K562 (cell line): Measurements from ENCODE around the gene CEACAM18. TPM values are rescaled to one million over a fixed set of nuclear protein-coding genes. Genes with fewer than 3 reads are reported as not detected.

ENCODE experiments used
- AFF4 ChIP-seq: sonication (generic); formaldehyde crosslinking; IDR thresholded peaks from 2 replicates; pipeline ENCODE4 v1.8.0; 2023; ENCODE audit warnings: mild to moderate bottlenecking, missing genetic modification reagents
- BRCA1 ChIP-seq, 2 experiments: fragments of 450-650 bp in 1 of 2; sonication (generic) in 1 of 2; formaldehyde crosslinking in 1 of 2; IDR thresholded peaks; 2 replicates each; pipeline versions ENCODE4 v1.5.0 to v1.6.1; 2017 to 2020; ENCODE audit warnings: mild to moderate bottlenecking in 1 of 2, missing genetic modification reagents in 1 of 2
- CEBPG ChIP-seq, 3 experiments: fragments of 200-800 bp in 1 of 3; sonication (Bioruptor generic) in 1 of 3; sonication (generic) in 1 of 3; formaldehyde crosslinking in 1 of 3; IDR thresholded peaks in 2 of 3; conservative IDR thresholded peaks in 1 of 3; 2 replicates each; pipeline versions ENCODE4 v1.6.1 to v1.8.0; 2016 to 2022; ENCODE audit warnings: missing compliant biosample characterization in 2 of 3, missing genetic modification characterization in 2 of 3, mild to moderate bottlenecking in 1 of 3, missing genetic modification reagents in 1 of 3
- CXXC5 ChIP-seq: fragments of 250-450 bp; sonication (Bioruptor Pico); IDR thresholded peaks from 2 replicates; pipeline ENCODE4 v1.8.0; 2022; ENCODE audit warnings: inconsistent platforms, mild to moderate bottlenecking, moderate library complexity
- E2F4 ChIP-seq: sonication (generic); formaldehyde crosslinking; IDR thresholded peaks from 2 replicates; pipeline ENCODE4 v1.8.0; 2022; ENCODE audit warnings: mild to moderate bottlenecking, low read depth, missing genetic modification reagents
- ESRRA ChIP-seq: fragments of 450-650 bp; IDR thresholded peaks from 2 replicates; pipeline ENCODE4 v1.6.1; 2014; ENCODE audit warnings: low read depth, mild to moderate bottlenecking, moderate library complexity, borderline replicate concordance
- ETV5 ChIP-seq: sonication (generic); formaldehyde crosslinking; IDR thresholded peaks from 2 replicates; pipeline ENCODE4 v1.4.0; 2020; ENCODE audit warnings: low read depth, mild to moderate bottlenecking, missing genetic modification reagents
- KHSRP ChIP-seq: fragments of 450-650 bp; IDR thresholded peaks from 2 replicates; pipeline ENCODE4 v1.6.1; 2017
- RFX5 ChIP-seq: IDR thresholded peaks from 2 replicates; pipeline ENCODE4 v1.6.1; 2011; ENCODE audit warnings: low read depth, mild to moderate bottlenecking, improper control_type of control experiment, low read length
- TBP ChIP-seq: optimal IDR thresholded peaks from 2 replicates; pipeline ENCODE3; 2011; ENCODE audit warnings: low read depth, low read length, improper control_type of control experiment
- TCF7L2 ChIP-seq: fragments of 150-350 bp; IDR thresholded peaks from 2 replicates; pipeline ENCODE4 v1.6.1; 2016; ENCODE audit warnings: low read depth, mild to moderate bottlenecking, low read length, moderate library complexity
- UBTF ChIP-seq, 2 experiments: IDR thresholded peaks; 2 replicates each; pipeline ENCODE4 v1.6.1; 2012; ENCODE audit warnings: improper control_type of control experiment in 2 of 2, low read depth in 2 of 2, low read length in 2 of 2, borderline replicate concordance in 1 of 2
- ZBTB1 ChIP-seq: sonication (generic); formaldehyde crosslinking; IDR thresholded peaks from 2 replicates; pipeline ENCODE4 v1.8.1; 2023; ENCODE audit warnings: missing genetic modification reagents, low read depth, mild to moderate bottlenecking, borderline replicate concordance
- ZNF23 ChIP-seq: fragments of 250-450 bp; sonication (Bioruptor Pico); IDR thresholded peaks from 2 replicates; pipeline ENCODE4 v1.4.0; 2020; ENCODE audit warnings: mild to moderate bottlenecking
- ZNF639 ChIP-seq, 2 experiments: fragments of 200-800 bp in 1 of 2; sonication (Bioruptor generic) in 1 of 2; sonication (generic) in 1 of 2; formaldehyde crosslinking in 1 of 2; IDR thresholded peaks in 1 of 2; conservative IDR thresholded peaks in 1 of 2; 2 replicates each; pipeline versions ENCODE4 v1.5.0 to v1.6.1; 2016 to 2020; ENCODE audit warnings: missing compliant biosample characterization in 1 of 2, missing genetic modification characterization in 1 of 2, missing genetic modification reagents in 1 of 2
- polyA plus RNA-seq, 8 experiments: library from polyadenylated mRNA; depleted of rRNA in 4 of 8; stranded (reverse) in 5 of 8; unstranded in 3 of 8; fragments of >200 nt; fragmentation: Nextera tagmentation in 2 of 8; fragmentation: Illumina TruSeq in 1 of 8; extraction: Ambion mirVana in 2 of 8; extraction: Trizol in 1 of 8; gene quantifications; 2 replicates each; pipeline versions ENCODE4 v1.2.1 to v1.2.3, GENCODE V29; 2011 to 2014; ENCODE audit warnings: inconsistent platforms in 1 of 8, missing spikeins in 1 of 8
- total RNA-seq, 7 experiments: library from RNA; depleted of rRNA in 6 of 7; stranded (reverse); fragments of >200 nt in 6 of 7; fragmentation: Illumina TruSeq in 2 of 7; extraction: Trizol in 2 of 7; gene quantifications; 2 replicates each; pipeline versions ENCODE4 v1.2.1 to v1.2.3, GENCODE V29; 2011 to 2021; ENCODE audit warnings: low replicate concordance in 1 of 7

CEACAM18 gene
- total and polyA plus RNA-seq, 9 of the 15 experiments (the other 6 are each of a cell fraction or from before 2014, with no cell fraction given) = 0.08 to 0.24 (median 0.15) TPM; not detected in 3

- TF ChIP-seq BRCA1 (IDR thresholded peaks at IDR 0.05) = no peak
- TF ChIP-seq BRCA1 (CRISPR knock-in tag; IDR thresholded peaks at IDR 0.05) = no peak
- peak; percentile 46 for TF ChIP-seq TBP
- TF ChIP-seq KHSRP = no peak
- TF ChIP-seq TCF7L2 = no peak
- TF ChIP-seq ZNF23 (CRISPR knock-in tag) = no peak
- no peak; the same call in 1 of the 2 replicates for TF ChIP-seq ETV5
- TF ChIP-seq CEBPG (CRISPR knock-in tag; IDR thresholded peaks at IDR 0.05) = no peak
- TF ChIP-seq CEBPG (tag; conservative IDR thresholded peaks at IDR 0.05 in 1 of 2, IDR thresholded peaks at IDR 0.05 in 1 of 2) = no peak
- no peak for TF ChIP-seq E2F4
- no peak for TF ChIP-seq RFX5
- 0 out of 4 replicates have a peak, but pooled peaks of 1 of the 2 experiments have one; percentile 3 for TF ChIP-seq UBTF (IDR thresholded peaks at IDR 0.05; ENCODE audit: borderline replicate concordance in 1 of 2, low read depth in 2 of 2, low read length in 2 of 2)
- TF ChIP-seq ESRRA = peak; percentile 59; the same call in 1 of the 2 replicates
- peak in 1 of 2 experiments; percentile 52; a peak in 1 of 4 replicates for TF ChIP-seq ZNF639 (CRISPR knock-in tag; conservative IDR thresholded peaks at IDR 0.05 in 1 of 2, IDR thresholded peaks at IDR 0.05 in 1 of 2)
- no peak for TF ChIP-seq ZBTB1 (CRISPR knock-in tag)
- TF ChIP-seq CXXC5 (CRISPR knock-in tag) = peak; percentile 47
- TF ChIP-seq AFF4 (CRISPR knock-in tag) = no peak
These were observed 18.0 kb upstream of the CEACAM18 start (continued) for GRCh38 chr19:51460164-51460992.
